RPMI7951 (cell line): ENCODE measurements around the gene FAN1. TPM values are rescaled to one million over a fixed set of nuclear protein-coding genes. Genes with fewer than 3 reads are reported as not detected.

Experiments
- total RNA-seq: library from RNA; depleted of rRNA; stranded (reverse); fragments of >200 nt; shearing (Covaris generic); gene quantifications from 2 replicates; pipeline ENCODE4 v1.2.3, GENCODE V29; 2014; rRNA removed

Gene FAN1
- total RNA-seq, 1 experiment from 2014 or later = 5.0 TPM

Other genes starting within 250 kb of the FAN1 start
- gene MTMR10, start 87.7 kb downstream of the FAN1 start, total RNA-seq = 8.4 and 13.2 TPM in 2 replicates
- gene TRPM1, start 197.8 kb downstream of the FAN1 start, total RNA-seq = not detected in 2 replicates